NT2/D1 (cell line): Measurements from ENCODE around the gene CNOT2.

ENCODE experiments used
- YY1 ChIP-seq: IDR thresholded peaks from 2 replicates; pipeline ENCODE4 v1.6.1; 2011; ENCODE audit not compliant: insufficient read length, insufficient read depth
- ZNF274 ChIP-seq: IDR thresholded peaks from 2 replicates; pipeline ENCODE4 v1.6.1; 2011; ENCODE audit warnings: mild to moderate bottlenecking, low read depth, low read length

DNA sequence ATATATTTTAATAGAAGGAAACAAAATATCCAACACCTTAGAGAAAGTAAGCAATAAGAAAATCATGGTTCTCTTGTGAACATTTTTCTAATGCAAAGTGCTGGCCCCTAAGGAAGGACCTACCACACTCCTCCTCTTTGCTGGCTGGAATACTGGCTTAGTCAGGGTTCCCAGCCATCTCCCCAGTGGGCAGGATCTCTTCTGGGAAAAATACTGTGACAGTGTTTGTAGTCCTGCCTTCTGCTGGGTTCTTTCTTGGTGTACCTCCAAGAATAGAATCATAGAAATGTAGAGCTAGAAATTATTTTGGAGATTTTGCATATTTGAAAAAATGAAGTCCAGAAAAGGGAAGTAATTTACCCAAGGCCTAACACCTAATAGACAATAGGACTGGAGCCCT, 154.8 kb downstream of the CNOT2 start:
- TF ChIP-seq ZNF274 (no peak), YY1 (no peak)
